Measurements from ENCODE around the gene ITPR1. TPM values are rescaled to one million over a fixed set of nuclear protein-coding genes. Genes with fewer than 3 reads are reported as not detected.

The ITPR1 gene
- polyA plus RNA-seq, 1 donor from 2014 or later, result 2.1 TPM

- no peak overlapping the region for H3K4me3 ChIP-seq (ENCODE audit: low read length)
- no peaks in the 10 kb centered on the region for H3K36me3 ChIP-seq (ENCODE audit: insufficient read depth, low read length)
- no peak overlapping the region for H3K27ac ChIP-seq (ENCODE audit: low read length)
- H3K9me3 ChIP-seq (ENCODE audit: low read length), result no peaks in the 10 kb centered on the region
- H3K9me2 ChIP-seq (ENCODE audit: insufficient read depth, low read length), result no peaks in the 10 kb centered on the region
- no peaks in the 10 kb centered on the region for H3K27me3 ChIP-seq (ENCODE audit: insufficient read depth, low read depth, low read length)
- no peak for TF ChIP-seq RAD21 (conservative IDR thresholded peaks at IDR 0.05)
- no peak for TF ChIP-seq TAF1 (IDR thresholded peaks at IDR 0.05; ENCODE audit: low read depth)
- no peak for TF ChIP-seq POLR2AphosphoS5 (IDR thresholded peaks at IDR 0.05)
- TF ChIP-seq SMC3 (conservative IDR thresholded peaks at IDR 0.05; ENCODE audit: poor library complexity), result no peak
- no peak for TF ChIP-seq REST (IDR thresholded peaks at IDR 0.05; ENCODE audit: borderline replicate concordance)
- TF ChIP-seq, protein P1, sequence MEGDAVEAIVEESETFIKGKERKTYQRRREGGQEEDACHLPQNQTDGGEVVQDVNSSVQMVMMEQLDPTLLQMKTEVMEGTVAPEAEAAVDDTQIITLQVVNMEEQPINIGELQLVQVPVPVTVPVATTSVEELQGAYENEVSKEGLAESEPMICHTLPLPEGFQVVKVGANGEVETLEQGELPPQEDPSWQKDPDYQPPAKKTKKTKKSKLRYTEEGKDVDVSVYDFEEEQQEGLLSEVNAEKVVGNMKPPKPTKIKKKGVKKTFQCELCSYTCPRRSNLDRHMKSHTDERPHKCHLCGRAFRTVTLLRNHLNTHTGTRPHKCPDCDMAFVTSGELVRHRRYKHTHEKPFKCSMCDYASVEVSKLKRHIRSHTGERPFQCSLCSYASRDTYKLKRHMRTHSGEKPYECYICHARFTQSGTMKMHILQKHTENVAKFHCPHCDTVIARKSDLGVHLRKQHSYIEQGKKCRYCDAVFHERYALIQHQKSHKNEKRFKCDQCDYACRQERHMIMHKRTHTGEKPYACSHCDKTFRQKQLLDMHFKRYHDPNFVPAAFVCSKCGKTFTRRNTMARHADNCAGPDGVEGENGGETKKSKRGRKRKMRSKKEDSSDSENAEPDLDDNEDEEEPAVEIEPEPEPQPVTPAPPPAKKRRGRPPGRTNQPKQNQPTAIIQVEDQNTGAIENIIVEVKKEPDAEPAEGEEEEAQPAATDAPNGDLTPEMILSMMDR (IDR thresholded peaks at IDR 0.05; ENCODE audit: poor library complexity, severe bottlenecking), result no peak
- TF ChIP-seq EP300 (conservative IDR thresholded peaks at IDR 0.05; ENCODE audit: poor library complexity, severe bottlenecking), result no peak
- H4K20me1 ChIP-seq (ENCODE audit: insufficient read depth), result no peaks in the 10 kb centered on the region
- no peak overlapping the region for H3K4me2 ChIP-seq (ENCODE audit: low read length)
- H3F3A ChIP-seq (ENCODE audit: insufficient read depth, low read length, poor library complexity, severe bottlenecking), result no peaks in the 10 kb centered on the region
- no peak overlapping the region for H2AFZ ChIP-seq (ENCODE audit: low read depth, low read length)
- no peaks in the 10 kb centered on the region for H3K79me2 ChIP-seq (replicated peaks; ENCODE audit: insufficient read depth, low read length)
- no peak overlapping the region for H3K9ac ChIP-seq (ENCODE audit: low read length)
These were observed 154.3 kb downstream of the ITPR1 start for GRCh38 chr3:4647411-4647810.

DNA sequence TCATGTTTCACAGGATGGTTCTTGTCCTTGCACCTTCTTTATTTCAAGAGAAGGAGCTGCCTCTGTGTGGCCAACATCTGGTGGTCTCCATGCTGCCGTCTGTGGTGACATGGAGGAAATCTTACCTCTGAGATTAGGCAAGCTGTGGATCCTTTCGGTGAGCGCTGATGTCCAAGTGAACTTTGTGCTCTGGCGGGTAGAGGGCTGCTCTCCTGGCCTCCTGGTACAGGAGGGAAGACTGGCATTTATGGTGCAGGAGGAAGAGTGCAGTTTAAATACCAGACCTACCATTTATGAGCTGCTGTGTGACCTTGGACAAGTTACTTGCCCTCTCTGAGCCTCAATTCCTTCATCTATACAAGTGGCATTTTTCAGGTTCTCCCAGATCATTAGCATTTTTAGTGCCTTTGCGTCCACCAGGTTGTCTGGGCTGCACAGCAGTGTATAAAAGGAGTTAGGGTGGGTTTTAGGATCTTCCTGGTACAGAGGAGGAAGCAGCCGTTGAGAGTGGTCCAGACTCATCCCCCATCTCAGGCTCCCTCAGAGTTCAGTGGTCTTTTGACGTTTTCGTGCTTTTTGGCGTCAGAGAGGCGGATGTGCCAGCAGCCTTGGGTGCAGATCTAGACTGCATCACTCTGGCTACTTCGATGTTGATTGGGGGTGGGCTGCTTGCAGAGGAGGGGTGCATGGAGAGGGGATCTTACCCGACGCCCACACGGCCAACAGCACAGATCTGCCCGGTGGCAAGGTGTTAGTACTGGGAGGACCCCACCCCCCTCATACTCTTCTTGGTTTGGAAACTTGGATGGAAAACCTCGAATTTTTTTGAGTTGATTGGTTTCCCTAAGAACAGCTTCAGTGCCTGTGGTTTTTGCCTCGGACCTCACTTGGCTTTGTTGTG, 162.2 kb downstream of the ITPR1 start:
- Histone ChIP-seq H3K36me3 (ENCODE audit: insufficient read depth, low read length) (no peaks in the 10 kb centered on the region), H3K9ac (ENCODE audit: low read length) (no peak overlapping the region), H3K27me3 (ENCODE audit: insufficient read depth, low read depth, low read length) (no peaks in the 10 kb centered on the region), H3K9me3 (ENCODE audit: low read length) (no peaks in the 10 kb centered on the region), H3K9me2 (ENCODE audit: insufficient read depth, low read length) (no peaks in the 10 kb centered on the region), H3K79me2 (replicated peaks; ENCODE audit: insufficient read depth, low read length) (no peaks in the 10 kb centered on the region), H3F3A (ENCODE audit: insufficient read depth, low read length, poor library complexity, severe bottlenecking) (no peaks in the 10 kb centered on the region), H3K4me3 (ENCODE audit: low read length) (no peak overlapping the region), H2AFZ (ENCODE audit: low read depth, low read length) (no peak overlapping the region), H3K27ac (ENCODE audit: low read length) (no peak overlapping the region), H4K20me1 (ENCODE audit: insufficient read depth) (no peaks in the 10 kb centered on the region), H3K4me2 (ENCODE audit: low read length) (no peak overlapping the region)
- TF ChIP-seq MXI1 (conservative IDR thresholded peaks at IDR 0.05; ENCODE audit: poor library complexity, severe bottlenecking) (no peak), REST (IDR thresholded peaks at IDR 0.05; ENCODE audit: borderline replicate concordance) (no peak), RAD21 (conservative IDR thresholded peaks at IDR 0.05) (no peak), EP300 (conservative IDR thresholded peaks at IDR 0.05; ENCODE audit: poor library complexity, severe bottlenecking) (no peak), SMC3 (conservative IDR thresholded peaks at IDR 0.05; ENCODE audit: poor library complexity) (no peak)
- TF ChIP-seq, protein P1 (IDR thresholded peaks at IDR 0.05; ENCODE audit: poor library complexity, severe bottlenecking), result no peak

Measured in neural cell (in vitro differentiated cells).